ENCODE results near the gene SHTN1.
A peak's percentile ranks its signal among the peaks of the same experiment; 100 is the strongest.

The SHTN1 gene

GRCh38 chr10:116833986-116834985 is 170.7 kb downstream of the SHTN1 start:
- Histone ChIP-seq H3K4me1 (ENCODE audit: control insufficient read depth, insufficient read depth, low read length) (peaks cover 57% of the 10 kb centered on the region), H3K9ac (ENCODE audit: low read length) (no peak overlapping the region), H3K4me3 (ENCODE audit: low read depth, low read length) (peak overlapping the region; percentile 11; the same call in 1 of the 2 replicates), H3K9me3 (ENCODE audit: control insufficient read depth, insufficient read depth, low read depth, low read length) (no peaks in the 10 kb centered on the region), H3K27me3 (ENCODE audit: control insufficient read depth, insufficient read depth, low read length) (peaks cover 14% of the 10 kb centered on the region; the same call in 1 of the 2 replicates), H3K36me3 (ENCODE audit: control insufficient read depth, insufficient read depth, low read length) (no peaks in the 10 kb centered on the region), H3K27ac (ENCODE audit: low read depth, low read length) (no peak overlapping the region)

GRCh38 chr10:116831790-116832189 is 173.2 kb downstream of the SHTN1 start:
- Histone ChIP-seq H3K36me3 (ENCODE audit: control insufficient read depth, insufficient read depth, low read length) (no peaks in the 10 kb centered on the region), H3K9ac (ENCODE audit: low read length) (no peak overlapping the region), H3K4me1 (ENCODE audit: control insufficient read depth, insufficient read depth, low read length) (peaks cover 46% of the 10 kb centered on the region), H3K27me3 (ENCODE audit: control insufficient read depth, insufficient read depth, low read length) (peaks cover 14% of the 10 kb centered on the region; the same call in 1 of the 2 replicates), H3K9me3 (ENCODE audit: control insufficient read depth, insufficient read depth, low read depth, low read length) (no peaks in the 10 kb centered on the region), H3K27ac (ENCODE audit: low read depth, low read length) (no peak overlapping the region), H3K4me3 (ENCODE audit: low read depth, low read length) (no peak overlapping the region)

Data from HUES6 (cell line).